GM23338 (cell line): ENCODE results near the gene CRACDL. TPM values are rescaled to one million over a fixed set of nuclear protein-coding genes. Genes with fewer than 3 reads are reported as not detected.

ENCODE experiments used
- ATAC-seq: fragments of 200-7000 bp; cut with Tn5 transposase; 3 replicates; pipeline ENCODE4 v1.9.1; 2020
- DNase-seq: peaks from one replicate; pipeline ENCODE4 v3.0.0-alpha.2; 2015; ENCODE audit warnings: low spot score
- H2AFZ ChIP-seq: fragments of 200-600 bp; sonication (generic); 2 replicates; pipeline ENCODE4 v1.8.0; 2016; ENCODE audit warnings: antibody characterized with exemption, mild to moderate bottlenecking, moderate library complexity
- H3F3A ChIP-seq: fragments of 200-600 bp; sonication (generic); replicated peaks from 2 replicates; pipeline ENCODE4 v1.8.0; 2017; ENCODE audit warnings: antibody characterized with exemption, mixed run types, low read depth
- H3K27ac ChIP-seq: fragments of 200-600 bp; sonication (generic); 2 replicates; pipeline ENCODE4 v1.6.1; 2016; ENCODE audit warnings: low read depth
- H3K27me3 ChIP-seq: fragments of 200-600 bp; sonication (generic); 2 replicates; pipeline ENCODE4 v1.8.0; 2016; ENCODE audit warnings: mild to moderate bottlenecking, mixed run types, moderate library complexity; ENCODE audit not compliant: insufficient read depth
- H3K36me3 ChIP-seq: fragments of 200-600 bp; sonication (generic); 2 replicates; pipeline ENCODE4 v1.8.0; 2016; ENCODE audit warnings: mild to moderate bottlenecking; ENCODE audit not compliant: insufficient read depth
- H3K4me1 ChIP-seq: fragments of 200-600 bp; sonication (generic); 2 replicates; pipeline ENCODE4 v1.8.0; 2016; ENCODE audit warnings: mild to moderate bottlenecking, moderate library complexity; ENCODE audit not compliant: insufficient read depth
- H3K4me2 ChIP-seq: fragments of 200-600 bp; sonication (generic); 2 replicates; pipeline ENCODE4 v1.7.1; 2017; ENCODE audit warnings: mixed run types
- H3K4me3 ChIP-seq: fragments of 200-600 bp; sonication (generic); 2 replicates; pipeline ENCODE4 v1.6.1; 2016; ENCODE audit warnings: mixed run types
- H3K79me2 ChIP-seq: fragments of 200-600 bp; sonication (generic); replicated peaks from 2 replicates; pipeline ENCODE4 v1.8.0; 2017; ENCODE audit warnings: mild to moderate bottlenecking; ENCODE audit not compliant: insufficient read depth
- H3K9me2 ChIP-seq: fragments of 200-600 bp; sonication (generic); 2 replicates; pipeline ENCODE4 v1.8.0; 2017; ENCODE audit not compliant: insufficient read depth
- H4K20me1 ChIP-seq: fragments of 200-600 bp; sonication (generic); replicated peaks from 2 replicates; pipeline ENCODE4 v1.8.0; 2017; ENCODE audit warnings: mild to moderate bottlenecking; ENCODE audit not compliant: insufficient read depth
- H3K27ac Mint-ChIP-seq: 2 replicates; pipeline ENCODE4 v1.8.0; 2020; ENCODE audit warnings: inconsistent platforms, mild to moderate bottlenecking, moderate library complexity, mixed read lengths
- H3K27me3 Mint-ChIP-seq: 3 replicates; pipeline ENCODE4 v1.8.0; 2022; ENCODE audit warnings: low read depth, mild to moderate bottlenecking, moderate library complexity, mixed read lengths, inconsistent platforms; ENCODE audit not compliant: insufficient read depth, poor library complexity
- H3K36me3 Mint-ChIP-seq: 3 replicates; pipeline ENCODE4 v1.8.0; 2021; ENCODE audit warnings: low read depth, mild to moderate bottlenecking, inconsistent platforms, moderate library complexity, mixed read lengths
- H3K4me1 Mint-ChIP-seq: 3 replicates; pipeline ENCODE4 v1.8.0; 2020; ENCODE audit warnings: mild to moderate bottlenecking, inconsistent platforms, mixed read lengths
- H3K4me3 Mint-ChIP-seq: 3 replicates; pipeline ENCODE4 v1.8.0; 2021; ENCODE audit warnings: moderate library complexity, mild to moderate bottlenecking, inconsistent platforms, mixed read lengths
- H3K9me3 Mint-ChIP-seq: 3 replicates; pipeline ENCODE4 v1.8.0; 2020; ENCODE audit warnings: moderate library complexity, mild to moderate bottlenecking, inconsistent platforms, mixed read lengths
- CREB1 ChIP-seq: fragments of 250-450 bp; sonication (Bioruptor Pico); IDR thresholded peaks from 2 replicates; pipeline ENCODE4 v1.5.0; 2020; ENCODE audit warnings: low read depth, mild to moderate bottlenecking, moderate library complexity
- CTCF ChIP-seq, 2 experiments: fragments of 200-600 bp in 1 of 2; sonication (generic) in 1 of 2; conservative IDR thresholded peaks; 2 replicates each; pipeline versions ENCODE4 v1.5.1 to v1.6.1; 2016 to 2017; ENCODE audit warnings: antibody characterized with exemption in 2 of 2, low read depth in 2 of 2, mild to moderate bottlenecking in 2 of 2, moderate library complexity in 1 of 2
- EZH2 ChIP-seq: fragments of 200-600 bp; sonication (generic); IDR thresholded peaks from one replicate; pipeline ENCODE4 v1.8.0; 2017; ENCODE audit warnings: antibody characterized with exemption, mild to moderate bottlenecking, low read depth; ENCODE audit not compliant: unreplicated experiment
- EZH2phosphoT487 ChIP-seq: fragments of 200-600 bp; sonication (generic); IDR thresholded peaks from one replicate; pipeline ENCODE4 v1.8.1; 2018; ENCODE audit warnings: antibody characterized with exemption; ENCODE audit not compliant: unreplicated experiment
- JUNB ChIP-seq: IDR thresholded peaks from one replicate; pipeline ENCODE4 v1.6.1; 2016; ENCODE audit warnings: antibody characterized with exemption; ENCODE audit not compliant: unreplicated experiment
- NANOG ChIP-seq: IDR thresholded peaks from 2 replicates; pipeline ENCODE4 v1.6.1; 2016; ENCODE audit warnings: antibody characterized with exemption, borderline replicate concordance
- POLR2AphosphoS5 ChIP-seq: IDR thresholded peaks from 2 replicates; pipeline ENCODE4 v1.6.1; 2016; ENCODE audit warnings: antibody characterized with exemption, low read depth
- REST ChIP-seq: IDR thresholded peaks from one replicate; pipeline ENCODE4 v1.6.1; 2018; ENCODE audit warnings: antibody characterized with exemption; ENCODE audit not compliant: unreplicated experiment
- STAT1 ChIP-seq: IDR thresholded peaks from one replicate; pipeline ENCODE4 v1.6.1; 2016; ENCODE audit warnings: antibody characterized with exemption; ENCODE audit not compliant: unreplicated experiment
- ZNF114 ChIP-seq: fragments of 250-450 bp; sonication (Bioruptor Pico); IDR thresholded peaks from 2 replicates; pipeline ENCODE4 v1.5.0; 2020; ENCODE audit warnings: mild to moderate bottlenecking, moderate library complexity
- ZNF331 ChIP-seq: fragments of 250-450 bp; sonication (Bioruptor Pico); IDR thresholded peaks from 2 replicates; pipeline ENCODE4 v1.5.0; 2020; ENCODE audit warnings: low read depth, mild to moderate bottlenecking, moderate library complexity
- ZNF462 ChIP-seq: fragments of 250-450 bp; sonication (Bioruptor Pico); IDR thresholded peaks from 2 replicates; pipeline ENCODE4 v1.5.0; 2020; ENCODE audit warnings: mild to moderate bottlenecking, moderate library complexity
- polyA plus RNA-seq: library from polyadenylated mRNA; unstranded; fragments of >200 nt; fragmentation: Nextera tagmentation; extraction: Ambion mirVana; gene quantifications from 2 replicates; pipeline ENCODE4 v1.2.1, GENCODE V29; 2016
- total RNA-seq: library from RNA; depleted of rRNA; stranded (reverse); fragments of >200 nt; shearing (Covaris generic); gene quantifications from 2 replicates; pipeline ENCODE4 v1.2.3, GENCODE V29; 2014
- TF ChIP-seq, protein P1 (sequence below): IDR thresholded peaks from 2 replicates; pipeline ENCODE4 v1.6.1; 2016; ENCODE audit warnings: antibody characterized with exemption

Gene CRACDL
- total and polyA plus RNA-seq, 2 experiments from 2014 or later = 0.14 to 0.16 TPM

DNA sequence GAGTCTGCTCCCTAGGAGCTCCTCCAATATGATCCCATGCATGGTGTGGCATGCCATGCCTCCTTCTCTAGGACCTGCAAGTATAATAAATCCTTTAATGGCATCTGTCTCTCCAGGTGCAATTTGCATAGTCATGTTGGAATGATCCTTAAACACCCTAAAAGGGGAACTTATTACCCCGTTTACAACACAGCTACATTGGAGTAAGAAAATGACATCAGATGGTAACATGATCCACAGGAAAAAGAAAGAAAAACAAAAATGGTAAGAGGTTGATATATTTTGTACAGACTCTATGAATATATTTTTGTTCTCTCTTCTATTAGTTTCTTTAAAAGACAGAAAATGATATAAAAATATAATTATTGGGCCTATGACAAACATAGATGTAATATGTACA lies 79.0 kb downstream of the CRACDL start:
- Histone ChIP-seq H3K27me3 (no peaks in the 10 kb centered on the region), H3K4me2 (no peak overlapping the region), H3F3A (no peaks in the 10 kb centered on the region), H3K4me1 (no peaks in the 10 kb centered on the region), H3K9me2 (0 out of 2 replicates have a peak, but pooled peaks cover 5% of the 10 kb centered on the region), H3K36me3 (no peaks in the 10 kb centered on the region), H3K27ac (no peak overlapping the region), H3K79me2 (no peaks in the 10 kb centered on the region), H2AFZ (no peak overlapping the region), H4K20me1 (no peaks in the 10 kb centered on the region), H3K4me3 (no peak overlapping the region)
- Mint-ChIP-seq H3K4me1 (no peaks in the 10 kb centered on the region), H3K4me3 (no peak overlapping the region), H3K36me3 (no peaks in the 10 kb centered on the region), H3K27me3 (no peaks in the 10 kb centered on the region), H3K27ac (no peak overlapping the region), H3K9me3 (peaks cover 11% of the 10 kb centered on the region)
- DNase-seq (no peak), ATAC-seq (no peak)
- no peak for TF ChIP-seq JUNB
- no peak for TF ChIP-seq POLR2AphosphoS5
- no peak for TF ChIP-seq ZNF462 (CRISPR knock-in tag)
- TF ChIP-seq NANOG = no peak
- TF ChIP-seq EZH2 = no peak
- no peak for TF ChIP-seq EZH2phosphoT487
- no peak for TF ChIP-seq ZNF331 (CRISPR knock-in tag)
- TF ChIP-seq CTCF (conservative IDR thresholded peaks at IDR 0.05; ENCODE audit: low read depth in 2 of 2) = no peak
- no peak for TF ChIP-seq ZNF114 (CRISPR knock-in tag)
- TF ChIP-seq REST = no peak
- TF ChIP-seq, protein P1, sequence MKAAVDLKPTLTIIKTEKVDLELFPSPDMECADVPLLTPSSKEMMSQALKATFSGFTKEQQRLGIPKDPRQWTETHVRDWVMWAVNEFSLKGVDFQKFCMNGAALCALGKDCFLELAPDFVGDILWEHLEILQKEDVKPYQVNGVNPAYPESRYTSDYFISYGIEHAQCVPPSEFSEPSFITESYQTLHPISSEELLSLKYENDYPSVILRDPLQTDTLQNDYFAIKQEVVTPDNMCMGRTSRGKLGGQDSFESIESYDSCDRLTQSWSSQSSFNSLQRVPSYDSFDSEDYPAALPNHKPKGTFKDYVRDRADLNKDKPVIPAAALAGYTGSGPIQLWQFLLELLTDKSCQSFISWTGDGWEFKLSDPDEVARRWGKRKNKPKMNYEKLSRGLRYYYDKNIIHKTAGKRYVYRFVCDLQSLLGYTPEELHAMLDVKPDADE = no peak
- no peak for TF ChIP-seq STAT1
- no peak for TF ChIP-seq CREB1 (CRISPR knock-in tag)
